HL-60 (cell line): ENCODE data around the gene ABHD10.

ENCODE experiments used
- GABPA ChIP-seq: IDR thresholded peaks from 2 replicates; pipeline ENCODE4 v1.6.1; 2012; ENCODE audit warnings: low read depth
- SPI1 ChIP-seq: IDR thresholded peaks from 2 replicates; pipeline ENCODE4 v1.6.1; 2012; ENCODE audit warnings: low read depth, mild to moderate bottlenecking, borderline replicate concordance
- TF ChIP-seq, protein P1 (sequence below): IDR thresholded peaks from one replicate; pipeline ENCODE4 v1.5.1; 2011; ENCODE audit warnings: low read length, control low read depth, inconsistent platforms; ENCODE audit not compliant: insufficient read depth

DNA sequence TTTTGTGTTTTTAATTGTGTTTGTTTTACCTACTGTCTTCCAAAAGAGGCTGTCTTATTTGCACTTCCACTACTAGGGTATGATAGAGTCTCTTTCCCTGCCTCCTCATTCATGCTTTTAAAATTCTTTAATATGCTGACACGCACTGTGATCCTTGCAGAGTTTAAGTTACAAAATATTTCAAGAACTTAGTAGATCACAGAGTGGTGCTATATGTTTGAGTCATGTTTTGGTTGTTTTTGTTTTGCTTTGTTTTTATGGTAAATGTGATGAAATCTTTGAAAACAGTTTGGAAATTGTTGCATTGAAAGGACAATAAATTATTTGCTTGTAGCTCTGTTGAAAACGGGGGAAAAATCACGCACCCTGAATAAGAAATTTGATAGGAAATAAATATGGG, 5.9 kb upstream of the ABHD10 start:
- TF ChIP-seq, protein P1, sequence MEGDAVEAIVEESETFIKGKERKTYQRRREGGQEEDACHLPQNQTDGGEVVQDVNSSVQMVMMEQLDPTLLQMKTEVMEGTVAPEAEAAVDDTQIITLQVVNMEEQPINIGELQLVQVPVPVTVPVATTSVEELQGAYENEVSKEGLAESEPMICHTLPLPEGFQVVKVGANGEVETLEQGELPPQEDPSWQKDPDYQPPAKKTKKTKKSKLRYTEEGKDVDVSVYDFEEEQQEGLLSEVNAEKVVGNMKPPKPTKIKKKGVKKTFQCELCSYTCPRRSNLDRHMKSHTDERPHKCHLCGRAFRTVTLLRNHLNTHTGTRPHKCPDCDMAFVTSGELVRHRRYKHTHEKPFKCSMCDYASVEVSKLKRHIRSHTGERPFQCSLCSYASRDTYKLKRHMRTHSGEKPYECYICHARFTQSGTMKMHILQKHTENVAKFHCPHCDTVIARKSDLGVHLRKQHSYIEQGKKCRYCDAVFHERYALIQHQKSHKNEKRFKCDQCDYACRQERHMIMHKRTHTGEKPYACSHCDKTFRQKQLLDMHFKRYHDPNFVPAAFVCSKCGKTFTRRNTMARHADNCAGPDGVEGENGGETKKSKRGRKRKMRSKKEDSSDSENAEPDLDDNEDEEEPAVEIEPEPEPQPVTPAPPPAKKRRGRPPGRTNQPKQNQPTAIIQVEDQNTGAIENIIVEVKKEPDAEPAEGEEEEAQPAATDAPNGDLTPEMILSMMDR = no peak
- TF ChIP-seq GABPA = no peak
- no peak for TF ChIP-seq SPI1
